Measurements from ENCODE around the gene ALG14.
A peak's percentile ranks its signal among the peaks of the same experiment; 100 is the strongest.
"Not testable (repeated sequence)": the region's sequence is repeated elsewhere in the genome, so short reads cannot be mapped to it uniquely, and the experiment has no call there.

The ALG14 gene

DNA sequence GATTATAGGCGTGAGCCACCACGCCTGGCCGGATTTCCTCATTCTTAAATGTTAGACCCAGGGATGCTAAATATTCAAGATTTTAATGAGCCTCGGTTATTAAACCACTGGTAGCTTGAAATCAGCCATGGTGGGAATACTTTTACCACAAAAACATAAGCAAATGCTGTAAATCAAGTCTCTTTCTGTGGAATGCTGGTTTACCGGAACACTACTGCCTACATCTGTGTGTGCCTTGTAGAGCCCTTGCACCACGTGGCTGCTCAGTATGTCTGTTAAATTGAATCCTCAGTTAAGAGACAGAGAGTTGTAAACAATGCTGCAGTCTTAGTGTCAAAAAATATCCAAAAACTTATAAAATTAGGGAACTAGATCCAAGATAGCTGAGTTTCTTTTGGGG is 119.0 kb downstream of the ALG14 start:
- no peak for DNase-seq (ENCODE audit: low spot score)

DNA sequence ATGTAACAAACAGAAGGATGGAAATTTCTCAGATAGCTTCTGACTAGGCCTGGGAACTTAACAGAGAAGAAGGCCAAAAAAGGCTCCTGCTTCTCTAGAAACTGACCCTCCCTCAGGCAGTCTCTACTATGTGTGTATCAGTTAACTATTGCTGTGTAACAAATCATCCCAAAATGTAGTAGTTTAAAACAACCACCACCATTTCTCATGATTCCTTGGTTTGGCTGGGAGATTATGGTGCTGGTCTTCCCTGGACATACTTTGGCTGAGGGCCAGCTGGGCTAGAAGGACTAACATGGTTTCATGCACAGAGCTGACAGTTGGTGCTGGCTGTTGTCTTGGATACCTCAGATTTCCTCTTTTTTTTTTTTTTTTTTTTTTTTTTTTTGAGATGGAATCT is 119.6 kb downstream of the ALG14 start:
- DNase-seq (ENCODE audit: low spot score) = no peak

DNA sequence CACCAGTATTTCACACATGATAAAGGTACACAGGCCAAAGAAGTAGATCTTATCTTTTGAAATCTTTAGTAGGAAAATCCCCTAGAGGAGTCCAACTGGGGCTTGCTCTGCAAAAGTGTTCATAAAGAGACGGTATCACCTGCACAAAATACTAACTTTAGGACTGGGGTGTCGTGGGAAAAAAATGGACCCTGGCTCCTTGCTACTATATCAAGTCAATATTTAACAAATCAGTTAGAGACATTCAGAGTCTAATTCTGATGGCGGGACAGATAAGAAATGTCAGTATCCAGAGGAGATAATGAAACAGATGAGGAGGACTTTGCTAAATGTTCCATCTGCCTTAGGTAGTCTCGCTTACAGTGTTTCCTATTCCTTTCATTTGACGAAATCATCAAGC is 120.2 kb downstream of the ALG14 start:
- DNase-seq (ENCODE audit: low spot score) = no peak

DNA sequence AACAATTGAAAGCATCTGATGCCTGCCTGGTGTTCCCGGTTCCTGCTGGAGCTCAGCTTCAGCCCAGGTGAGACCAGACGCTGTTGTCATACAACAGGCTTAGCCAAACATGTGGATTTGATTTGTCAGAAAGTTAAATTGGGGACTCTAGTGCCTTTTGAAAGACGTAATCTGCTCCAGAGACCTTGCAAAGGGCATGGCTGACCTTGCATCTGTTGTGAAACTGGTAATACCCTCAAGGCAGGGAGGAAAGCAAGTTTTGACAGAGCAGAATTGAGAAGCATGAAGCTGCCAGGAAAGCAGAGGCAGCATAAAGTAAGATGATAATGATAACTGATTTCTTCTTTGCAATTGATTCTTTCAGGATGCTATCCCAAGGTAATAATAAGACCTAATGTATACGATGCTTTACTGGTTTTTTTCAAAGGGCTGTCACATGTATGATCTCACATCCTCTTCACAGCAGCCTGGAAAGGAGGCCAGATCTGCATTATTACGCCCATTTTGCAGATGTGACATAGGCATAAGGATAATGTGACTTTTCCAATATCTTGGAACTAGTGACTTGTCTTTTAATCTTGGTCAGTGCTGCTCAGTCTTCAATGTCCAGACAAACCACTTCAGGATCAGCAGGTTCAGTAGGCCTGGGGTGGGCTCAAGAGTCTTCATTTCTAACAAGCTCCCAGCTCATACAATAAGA is 121.1 kb downstream of the ALG14 start:
- DNase-seq (ENCODE audit: low spot score) = no peak

DNA sequence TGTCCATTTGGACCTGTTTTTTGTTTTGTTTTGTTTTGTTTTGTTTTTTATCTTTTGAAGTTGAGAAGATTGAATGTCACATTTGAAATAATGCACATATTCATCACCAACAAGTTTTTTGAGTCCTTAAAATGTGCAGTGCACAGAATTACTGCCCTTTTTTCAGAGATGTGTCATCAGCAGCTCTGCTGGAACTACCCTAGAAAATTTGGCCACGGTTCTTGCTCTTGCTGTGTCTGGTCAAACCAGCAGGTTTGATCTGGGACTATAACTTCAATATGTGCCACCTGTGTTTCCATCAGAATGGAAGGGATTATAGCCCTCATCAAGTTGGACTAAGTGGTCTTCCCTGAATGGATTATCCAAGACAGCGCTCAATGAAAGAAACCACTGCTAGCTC is 121.7 kb downstream of the ALG14 start:
- DNase-seq (ENCODE audit: low spot score) = no peak

DNA sequence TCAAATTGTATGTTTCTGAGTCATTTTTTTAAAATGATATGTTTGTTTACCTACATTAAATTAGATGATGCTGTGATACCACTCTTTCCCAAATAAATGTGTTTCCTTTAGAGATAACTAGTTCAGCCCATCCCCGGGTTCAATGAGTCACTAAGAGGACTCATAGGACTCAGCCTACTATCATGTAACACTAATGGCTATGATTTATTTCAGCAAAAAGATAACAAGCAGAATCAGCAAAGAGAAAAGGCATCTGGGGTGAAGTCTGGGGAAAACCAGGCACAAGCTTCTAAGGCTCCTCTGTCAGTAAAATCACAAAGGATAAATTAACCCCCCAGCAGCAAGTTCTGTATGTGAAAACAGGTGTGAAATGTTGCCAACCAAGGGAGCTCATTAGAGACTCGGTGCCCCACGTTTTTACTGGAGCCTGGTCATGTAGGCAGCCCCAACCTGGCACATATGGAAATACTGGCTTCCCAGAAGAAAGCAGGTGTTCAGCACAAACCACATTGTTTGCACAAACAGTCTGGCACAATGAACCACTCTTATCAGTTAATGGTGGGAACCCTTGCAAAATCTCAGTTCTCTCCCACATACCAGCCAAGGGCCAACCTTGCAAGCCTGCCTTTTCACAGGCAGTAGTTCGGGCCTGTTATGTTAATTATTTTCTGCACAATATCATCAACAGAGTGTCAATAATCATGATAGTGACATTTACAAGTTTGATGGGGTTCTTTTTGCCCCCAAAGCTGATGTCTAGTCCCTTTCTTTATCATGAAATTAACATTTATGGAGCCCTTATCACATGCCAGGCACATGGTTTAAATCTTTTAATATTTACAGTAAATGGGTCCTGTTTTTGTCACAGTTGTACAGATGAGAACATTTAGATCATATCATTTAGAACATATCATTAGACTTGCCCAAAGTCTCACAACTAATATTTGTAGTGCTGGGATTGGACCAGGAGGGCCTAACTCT is 122.8 kb downstream of the ALG14 start:
- no peak for DNase-seq (ENCODE audit: low spot score)

DNA sequence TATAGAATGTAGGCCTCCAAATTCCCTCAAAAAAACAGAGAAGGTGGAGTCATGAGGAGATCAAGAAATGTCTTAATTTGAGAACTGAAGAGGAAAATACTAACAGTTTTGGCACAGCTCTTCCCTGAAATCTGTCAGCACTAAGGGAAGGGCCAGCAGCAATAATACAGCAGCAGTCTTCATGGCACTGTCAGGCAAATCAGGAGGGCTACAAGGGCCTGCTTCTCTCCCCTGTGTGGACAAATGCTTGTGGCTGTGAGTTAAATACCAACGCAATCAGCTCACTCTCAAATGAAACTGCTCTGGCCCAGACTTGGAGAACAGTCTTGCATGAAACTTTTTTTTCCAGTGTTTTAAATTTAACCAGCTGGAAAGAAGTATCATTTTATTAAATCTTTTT is 125.3 kb downstream of the ALG14 start:
- no peak for DNase-seq (ENCODE audit: low spot score)

DNA sequence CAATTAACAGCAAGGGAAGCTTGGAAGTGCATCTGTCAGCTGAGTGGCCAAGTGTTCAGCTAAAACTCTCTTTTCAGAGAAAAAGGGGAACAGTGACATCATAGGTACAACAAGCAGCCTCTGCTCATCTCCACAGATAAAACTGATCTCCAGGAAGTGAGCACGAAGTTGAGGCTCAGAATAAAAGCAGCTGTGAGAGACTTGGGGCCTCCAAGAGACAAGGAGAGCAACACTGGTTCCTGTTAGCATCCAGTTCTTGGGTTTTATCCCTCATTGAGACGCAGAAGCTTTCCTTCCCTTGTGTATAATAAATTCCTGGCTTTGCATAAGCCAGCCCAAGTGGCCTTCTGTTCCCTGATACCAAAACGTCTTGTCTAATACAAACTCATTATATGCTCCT is 125.9 kb downstream of the ALG14 start:
- DNase-seq (ENCODE audit: low spot score) = no peak

DNA sequence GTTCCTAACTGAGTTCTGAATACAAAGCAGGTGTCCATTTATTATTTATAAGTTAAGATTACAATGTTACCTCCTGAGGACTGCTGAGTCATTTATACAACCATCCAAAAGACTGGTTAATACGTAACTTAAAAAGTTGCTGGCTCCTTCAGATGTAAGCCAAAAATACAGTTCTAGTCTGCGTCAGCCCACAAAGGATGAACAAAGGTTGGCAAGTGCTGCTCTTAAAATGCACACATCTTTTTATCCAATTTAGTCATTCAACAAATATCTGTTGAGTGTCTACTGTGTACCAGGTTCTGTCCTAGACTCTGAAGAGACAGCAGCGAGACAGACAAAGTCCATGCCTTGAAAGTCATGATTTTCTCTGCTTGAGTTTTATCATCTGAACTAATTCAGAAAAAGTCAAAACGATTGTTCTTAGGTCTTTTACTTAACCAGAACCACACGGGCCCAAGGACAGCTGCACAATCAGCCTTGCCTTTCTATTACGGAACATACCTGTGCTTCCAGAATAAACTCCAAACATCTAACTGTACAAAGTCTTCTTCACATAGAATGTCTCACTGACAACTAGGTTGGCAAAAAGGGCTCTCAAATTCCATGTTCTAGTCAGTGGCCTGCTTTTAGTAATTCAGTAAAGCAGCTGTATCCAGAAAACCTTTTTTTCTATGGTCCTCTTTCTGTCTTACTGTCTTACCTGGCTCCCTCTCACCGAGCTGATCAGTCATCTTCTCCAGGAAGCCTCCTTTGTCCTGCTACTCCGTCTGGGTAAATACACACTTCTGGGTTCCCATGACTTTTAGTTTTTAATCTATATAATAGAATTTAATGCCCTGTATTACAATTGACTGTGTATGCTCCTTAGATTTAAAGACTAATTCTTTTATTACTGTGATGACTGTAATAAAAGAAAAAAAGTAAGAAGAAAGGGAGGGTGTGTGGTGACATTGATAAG is 130.3 kb downstream of the ALG14 start:
- no peak for DNase-seq (ENCODE audit: low spot score)

DNA sequence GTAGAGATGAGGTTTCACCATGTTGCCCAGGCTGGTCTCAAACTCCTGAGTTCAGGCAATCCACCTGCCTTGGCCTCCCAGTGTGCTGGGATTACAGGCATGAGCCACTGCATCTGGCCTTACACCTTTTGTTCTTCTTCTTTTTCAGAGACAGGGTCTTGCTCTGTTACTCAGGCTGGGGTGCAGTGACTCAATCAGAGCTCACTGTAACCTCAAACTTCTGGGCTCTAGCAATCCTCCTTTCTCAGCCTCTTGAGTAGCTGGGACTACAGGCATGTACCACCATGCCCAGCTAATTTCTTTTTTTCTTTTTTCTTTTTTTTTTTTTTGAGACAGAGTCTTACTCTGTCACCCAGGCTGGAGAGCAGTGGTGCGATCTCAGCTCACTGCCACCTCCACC is 131.3 kb downstream of the ALG14 start:
- not testable (repeated sequence) for DNase-seq (ENCODE audit: low spot score)

DNA sequence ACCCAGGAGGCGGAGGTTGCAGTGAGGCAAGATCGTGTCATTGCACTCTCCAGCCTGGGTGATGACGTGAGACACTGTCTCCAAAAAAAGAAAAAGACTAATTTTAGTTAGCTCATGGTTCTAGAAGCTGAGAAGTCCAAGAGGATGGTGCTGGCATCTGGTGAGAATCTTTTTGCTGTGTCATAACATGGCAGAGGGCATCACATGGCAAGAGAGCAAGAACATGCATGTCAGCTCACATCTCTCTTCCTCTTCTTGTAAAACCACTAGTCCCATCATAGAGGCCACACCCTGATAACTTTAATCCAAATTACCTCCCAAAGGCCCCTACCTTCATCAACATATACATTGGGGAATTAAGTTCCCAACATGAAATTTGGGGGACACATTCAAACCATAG is 132.0 kb downstream of the ALG14 start:
- DNase-seq (ENCODE audit: low spot score) = no peak

DNA sequence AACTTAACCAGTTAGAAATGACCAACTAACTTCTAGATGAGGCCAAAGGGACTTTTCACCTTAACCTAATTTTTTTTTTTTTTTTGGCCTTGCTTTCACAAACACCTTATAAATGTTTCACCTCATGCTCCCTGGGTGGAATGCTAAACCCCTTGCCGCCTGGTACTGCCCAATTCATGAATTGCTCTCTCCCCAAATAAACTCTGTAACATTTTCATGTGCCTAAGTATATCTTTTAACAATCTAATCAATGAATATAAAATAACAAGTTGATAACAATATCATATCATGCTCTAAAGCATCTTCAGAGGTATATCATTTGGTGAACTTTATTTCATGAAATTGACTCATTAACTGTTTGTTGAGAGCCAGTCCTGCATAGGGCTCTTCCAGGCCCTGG is 134.9 kb downstream of the ALG14 start:
- no peak for DNase-seq (ENCODE audit: low spot score)

DNA sequence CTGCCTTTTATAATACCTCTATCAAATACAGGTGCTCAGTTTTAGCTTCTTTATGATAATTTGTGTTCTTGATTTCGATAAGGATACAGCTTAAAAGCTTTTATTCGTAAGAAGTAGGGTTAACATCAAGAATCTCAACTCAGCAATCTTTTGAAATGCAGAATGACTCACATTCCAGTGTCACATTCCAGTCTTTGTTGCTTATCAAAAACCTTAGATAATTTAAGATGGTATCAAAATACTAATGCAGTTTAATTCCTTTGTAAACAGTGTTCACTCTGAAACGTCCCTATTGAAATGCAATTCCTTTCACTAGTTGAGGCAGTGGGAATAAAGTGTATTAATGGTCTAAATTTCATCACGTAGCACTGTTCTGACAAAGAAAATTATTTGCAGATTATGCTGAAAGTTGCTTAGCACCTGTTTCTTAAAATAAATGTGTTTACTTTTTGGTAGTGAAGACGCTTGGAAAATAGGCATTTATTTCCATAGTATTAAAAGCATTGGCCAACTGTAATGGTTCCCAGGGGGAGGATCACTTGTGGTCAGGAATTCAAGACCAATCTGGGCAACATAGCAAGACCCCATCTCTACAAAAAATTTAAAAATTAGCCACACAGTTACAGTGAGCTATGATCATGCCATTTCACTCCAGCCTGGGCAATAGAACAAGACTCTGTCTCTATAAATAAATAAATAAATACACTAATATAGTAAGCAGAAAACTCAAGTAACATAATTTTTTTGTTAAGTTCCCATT is 135.7 kb downstream of the ALG14 start:
- no peak for DNase-seq (ENCODE audit: low spot score)

DNA sequence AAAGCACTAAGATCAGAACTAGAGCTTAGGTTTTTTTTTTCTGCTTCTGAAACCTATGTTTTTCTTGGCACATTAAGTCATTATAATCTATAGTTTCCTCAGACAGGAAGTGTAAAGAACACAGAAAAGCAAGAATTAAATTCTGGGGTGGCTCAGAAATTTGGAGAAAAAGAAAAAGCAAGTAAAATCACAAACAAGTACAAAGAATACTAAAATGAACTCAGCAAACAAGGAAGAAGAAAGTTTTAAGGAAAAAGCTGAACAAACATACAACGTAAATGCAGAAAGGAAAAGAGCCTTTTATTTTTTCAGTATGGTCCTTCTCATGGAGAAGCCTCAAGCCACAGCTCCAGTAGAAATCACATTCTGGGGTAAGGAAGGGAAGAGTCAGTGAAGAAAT is 137.3 kb downstream of the ALG14 start:
- no peak for DNase-seq (ENCODE audit: low spot score)

DNA sequence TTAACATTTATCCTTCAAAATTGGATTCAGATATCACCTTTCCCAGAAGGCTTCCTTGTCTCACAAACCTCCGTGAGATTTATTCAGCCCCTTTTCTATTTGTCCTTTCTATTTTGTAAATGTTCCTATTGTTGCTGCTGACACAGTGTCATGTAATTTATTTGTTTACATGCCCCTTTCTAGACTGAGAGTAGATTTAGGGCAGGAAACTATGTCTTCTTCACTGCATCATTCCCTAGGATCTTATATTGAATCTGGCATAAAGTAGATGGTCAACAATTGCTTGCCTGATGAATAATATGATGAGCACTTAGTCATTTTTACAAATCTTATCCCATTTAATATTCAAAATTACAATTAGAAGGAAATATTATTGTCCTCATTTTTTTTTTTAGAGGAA is 137.7 kb downstream of the ALG14 start:
- no peak for DNase-seq (ENCODE audit: low spot score)

DNA sequence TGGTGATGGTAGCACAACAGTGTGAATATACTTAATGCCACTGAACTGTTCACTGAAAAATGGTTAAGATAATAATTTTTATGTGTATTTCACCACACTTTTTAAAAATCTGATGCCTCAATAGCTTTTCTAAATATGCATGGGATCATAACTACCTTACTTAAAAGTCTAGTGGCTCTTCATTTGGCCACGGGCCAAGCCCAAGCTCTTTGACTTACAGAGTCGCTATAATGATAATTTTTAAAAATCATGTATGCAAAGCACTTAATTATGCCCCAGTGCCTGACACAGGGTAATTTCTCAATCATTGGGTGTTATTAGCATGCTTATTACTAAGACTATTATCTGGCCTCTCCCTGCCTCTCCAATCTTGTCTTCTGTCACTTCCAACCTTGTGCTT is 138.2 kb downstream of the ALG14 start:
- DNase-seq (ENCODE audit: low spot score) = no peak

DNA sequence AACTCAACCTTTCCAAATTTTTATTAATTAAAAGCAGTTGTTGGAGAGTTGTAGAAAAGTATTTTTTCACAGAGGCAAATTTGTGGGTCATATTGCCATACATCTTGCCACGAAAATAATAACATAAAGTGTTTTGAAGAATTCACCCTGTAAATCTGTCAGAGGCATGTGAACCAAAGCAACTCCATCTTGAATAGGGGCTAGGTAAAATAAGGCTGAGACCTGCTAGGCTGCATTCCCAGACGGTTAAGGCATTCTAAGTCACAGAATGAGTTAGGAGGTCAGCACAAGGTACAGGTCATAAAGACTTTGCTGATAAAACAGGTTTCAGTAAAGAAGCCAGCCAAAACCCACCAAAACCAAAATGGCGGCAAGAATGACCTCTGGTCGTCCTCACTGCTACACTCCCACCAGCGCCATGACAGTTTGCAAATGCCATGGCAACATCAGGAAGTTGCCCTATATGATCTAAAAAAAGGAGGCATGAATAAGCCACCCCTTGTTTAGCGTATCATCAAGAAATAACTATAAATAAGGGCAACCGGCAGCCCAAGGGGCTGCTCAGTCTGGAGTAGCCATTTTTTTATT is 141.4 kb downstream of the ALG14 start:
- DNase-seq (ENCODE audit: low spot score) = no peak

DNA sequence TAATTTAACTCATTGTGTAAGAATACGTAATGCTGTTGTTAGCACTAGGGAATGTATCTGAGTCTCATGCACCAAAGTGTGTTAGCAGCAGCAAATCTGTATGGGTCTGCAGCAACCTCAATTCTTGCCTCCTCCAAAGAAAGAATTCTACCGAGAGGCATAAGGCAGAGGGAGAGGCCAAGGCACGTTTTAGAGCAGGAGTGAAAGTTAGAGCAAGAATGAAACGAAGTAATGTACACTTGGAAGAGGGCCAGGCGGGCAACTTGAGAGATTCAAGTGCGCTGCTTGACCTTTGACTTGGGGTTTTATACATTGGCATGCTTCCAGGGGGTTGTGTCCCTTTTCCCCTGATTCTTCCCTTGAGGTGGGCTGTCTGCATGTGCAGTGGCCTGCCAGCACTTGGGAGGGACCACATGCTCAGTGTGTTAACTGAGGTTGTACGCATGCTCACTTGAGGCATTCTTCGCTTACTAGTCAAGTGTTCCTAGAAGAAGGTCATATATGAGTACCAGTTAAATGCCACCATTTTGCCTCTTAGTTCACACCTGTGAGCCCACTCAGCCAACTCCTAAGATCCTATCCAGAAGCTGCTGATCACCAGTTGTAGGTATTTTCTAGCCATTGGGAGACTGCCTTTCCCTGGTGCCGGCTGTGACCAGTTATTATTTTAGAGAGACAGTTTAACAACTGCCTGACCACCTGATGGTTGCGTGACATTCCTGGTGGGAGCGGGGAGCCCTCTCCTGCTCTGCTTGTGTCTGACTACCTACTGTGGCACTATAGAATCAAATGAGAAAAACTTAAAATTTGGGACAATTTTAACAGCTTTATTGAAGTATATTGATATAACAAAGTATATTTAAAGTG is 143.2 kb downstream of the ALG14 start:
- peak; percentile 31 for DNase-seq (ENCODE audit: low spot score)

DNA sequence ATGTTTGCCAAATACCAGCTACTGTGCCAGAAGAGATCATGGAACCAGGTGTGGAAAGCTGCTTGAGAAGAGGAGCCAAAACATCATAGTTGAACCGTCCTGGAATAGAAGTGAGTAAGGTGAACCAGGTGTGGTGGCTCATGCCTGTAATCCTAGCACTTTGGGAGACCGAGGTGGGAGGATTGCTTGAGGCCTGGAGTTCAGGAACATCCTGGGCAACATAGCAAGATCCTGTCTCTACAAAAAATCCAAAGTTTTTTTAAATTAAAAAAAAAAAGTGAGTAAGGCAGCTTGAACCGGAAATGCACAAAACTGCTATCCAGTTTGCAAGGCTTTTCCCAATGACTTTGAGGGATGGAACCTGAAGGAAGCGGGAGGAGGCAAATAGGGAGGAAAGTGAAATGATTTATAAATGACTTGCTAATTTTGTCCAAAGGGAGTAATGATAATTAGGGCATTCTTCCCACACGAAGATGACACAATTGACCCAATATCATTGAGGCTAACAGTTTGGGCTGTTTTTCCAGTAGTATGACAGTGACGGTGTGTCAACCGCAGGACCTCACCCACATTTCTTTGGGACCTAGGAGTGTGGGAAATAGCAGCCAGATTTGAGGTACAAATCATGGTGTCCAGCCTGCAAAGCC is 144.3 kb downstream of the ALG14 start:
- DNase-seq (ENCODE audit: low spot score) = peak; percentile 19

All from pons (tissue), 1 donor.